GM19455 (cell line): Measurements from ENCODE around the gene MAP2K5.

Experiments used
- ATAC-seq: cut with Tn5 transposase; IDR thresholded peaks from one replicate; pipeline ENCODE4 v1.9.1; 2021; ENCODE audit not compliant: unreplicated experiment

The MAP2K5 gene

DNA sequence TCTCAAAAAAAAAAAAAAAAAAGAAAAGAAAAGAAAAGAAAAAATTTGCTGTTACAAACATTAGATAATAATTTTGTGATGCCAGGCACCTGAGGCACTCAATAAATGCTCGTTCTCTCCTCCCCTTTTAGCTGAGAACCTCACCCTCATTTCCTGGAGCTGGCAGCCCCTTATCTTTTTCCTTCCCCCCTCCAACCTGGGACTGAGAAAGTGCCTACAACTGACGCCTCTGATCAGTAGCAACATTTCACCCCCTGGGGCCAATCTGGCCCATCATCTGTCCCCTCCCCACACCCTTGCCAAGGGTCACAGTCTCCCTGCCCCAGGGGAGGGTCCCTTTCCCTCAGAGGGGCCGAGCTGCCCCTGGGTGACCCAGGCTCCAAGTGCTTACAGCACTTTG lies 309.9 kb downstream of the MAP2K5 start:
- ATAC-seq, result no peak

GRCh38 chr15:67853454-67853853 lies 311.0 kb downstream of the MAP2K5 start:
- no peak for ATAC-seq

DNA sequence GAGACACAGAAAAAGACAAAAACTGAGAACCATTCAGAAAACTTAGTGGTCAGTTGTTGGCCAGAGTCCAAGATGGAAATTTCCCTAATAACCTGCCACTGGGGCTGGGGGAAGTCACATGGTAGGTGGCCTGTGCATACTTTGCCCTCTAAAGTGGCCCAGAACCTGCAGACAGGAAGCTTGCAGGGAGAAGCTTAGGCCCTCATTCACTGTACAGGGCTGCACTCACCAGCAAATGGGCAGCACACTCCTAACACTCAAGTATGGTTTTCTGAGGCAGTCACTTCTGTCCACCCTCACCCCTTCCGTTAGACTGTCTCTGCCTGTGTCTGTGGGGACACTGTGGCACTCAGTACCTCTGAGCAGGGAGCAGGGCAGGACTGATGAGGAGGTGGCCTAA lies 311.9 kb downstream of the MAP2K5 start:
- ATAC-seq, result no peak

GRCh38 chr15:67855842-67856241 lies 313.3 kb downstream of the MAP2K5 start:
- ATAC-seq, result no peak
